ENCODE results near the gene TRIM71.

- TF ChIP-seq EZH2 (IDR thresholded peaks at IDR 0.05; ENCODE audit: borderline replicate concordance, insufficient read depth, low read length, poor library complexity, severe bottlenecking): no peak
- no peak for TF ChIP-seq TAF1 (IDR thresholded peaks at IDR 0.05; ENCODE audit: low read depth)
- TF ChIP-seq CTCF (IDR thresholded peaks at IDR 0.05; ENCODE audit: poor library complexity, severe bottlenecking): no peak
Measured at GRCh38 chr3:32855350-32855953, 37.7 kb downstream of the TRIM71 start.
